ENCODE results near the gene NFAT5. TPM values are rescaled to one million over a fixed set of nuclear protein-coding genes. Genes with fewer than 3 reads are reported as not detected.
"Not testable (repeated sequence)": the region's sequence is repeated elsewhere in the genome, so short reads cannot be mapped to it uniquely, and the experiment has no call there.

Gene NFAT5
- total RNA-seq, 1 experiment from 2014 or later = 6.7 TPM

DNA sequence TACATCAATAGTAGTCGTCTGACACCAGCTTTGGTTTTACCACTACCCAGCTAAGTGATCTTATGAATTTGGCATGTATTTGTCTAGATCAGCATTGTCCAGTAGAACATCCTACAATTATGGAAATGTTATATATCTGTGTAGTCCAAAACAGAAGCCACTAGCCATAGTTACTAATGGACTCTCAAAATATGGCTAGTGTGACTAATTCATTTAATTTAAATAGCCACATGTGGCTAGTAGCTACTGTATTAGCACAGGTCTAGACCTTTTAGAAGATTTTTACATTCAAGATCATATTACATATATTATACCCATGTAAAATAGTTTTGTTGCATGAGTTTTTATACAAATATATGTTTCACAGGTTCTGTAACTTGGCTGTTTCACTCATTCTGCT is 27.0 kb upstream of the NFAT5 start:
- in situ Hi-C loops (cut with HindIII; ENCODE audit: low pct_unique_long_range_greater_than_20kb, low sequenced_read_pairs) = no loop called here
- DNase-seq (ENCODE audit: low read depth, low spot score) = no peak

GRCh38 chr16:69542974-69543373 is 22.8 kb upstream of the NFAT5 start:
- DNase-seq (ENCODE audit: low read depth, low spot score) = no peak
- in situ Hi-C loops (cut with HindIII; ENCODE audit: low pct_unique_long_range_greater_than_20kb, low sequenced_read_pairs) = no loop called here

GRCh38 chr16:69544088-69544487 is 21.7 kb upstream of the NFAT5 start:
- in situ Hi-C loops (cut with HindIII; ENCODE audit: low pct_unique_long_range_greater_than_20kb, low sequenced_read_pairs) = no loop called here
- DNase-seq (ENCODE audit: low read depth, low spot score) = no peak

DNA sequence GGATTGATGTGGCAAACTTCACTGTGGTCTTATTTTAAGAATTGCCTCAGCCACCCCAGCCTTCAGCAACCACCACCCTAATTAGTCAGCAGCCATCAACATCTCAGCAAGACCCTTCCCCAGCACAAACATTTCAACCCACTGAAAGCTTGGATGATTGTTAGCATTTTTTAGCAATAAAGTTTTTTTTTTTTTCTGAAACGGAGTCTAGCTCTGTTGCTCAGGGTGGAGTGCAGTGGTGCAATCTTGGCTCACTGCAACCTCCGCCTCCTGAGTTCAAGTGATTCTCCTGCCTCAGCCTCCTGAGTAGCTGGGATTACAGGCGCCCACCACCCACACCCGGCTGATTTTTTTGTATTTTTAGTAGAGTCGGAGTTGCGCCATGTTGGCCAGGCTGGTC is 19.1 kb upstream of the NFAT5 start:
- in situ Hi-C loops (cut with HindIII; ENCODE audit: low pct_unique_long_range_greater_than_20kb, low sequenced_read_pairs); DNase-seq (ENCODE audit: low read depth, low spot score): not testable (repeated sequence)

GRCh38 chr16:69553332-69553731 is 12.4 kb upstream of the NFAT5 start:
- DNase-seq (ENCODE audit: low read depth, low spot score) = no peak
- in situ Hi-C loops (cut with HindIII; ENCODE audit: low pct_unique_long_range_greater_than_20kb, low sequenced_read_pairs) = no loop called here

GRCh38 chr16:69554495-69554894 is 11.3 kb upstream of the NFAT5 start:
- no peak for DNase-seq (ENCODE audit: low read depth, low spot score)
- in situ Hi-C loops (cut with HindIII; ENCODE audit: low pct_unique_long_range_greater_than_20kb, low sequenced_read_pairs) = no loop called here

DNA sequence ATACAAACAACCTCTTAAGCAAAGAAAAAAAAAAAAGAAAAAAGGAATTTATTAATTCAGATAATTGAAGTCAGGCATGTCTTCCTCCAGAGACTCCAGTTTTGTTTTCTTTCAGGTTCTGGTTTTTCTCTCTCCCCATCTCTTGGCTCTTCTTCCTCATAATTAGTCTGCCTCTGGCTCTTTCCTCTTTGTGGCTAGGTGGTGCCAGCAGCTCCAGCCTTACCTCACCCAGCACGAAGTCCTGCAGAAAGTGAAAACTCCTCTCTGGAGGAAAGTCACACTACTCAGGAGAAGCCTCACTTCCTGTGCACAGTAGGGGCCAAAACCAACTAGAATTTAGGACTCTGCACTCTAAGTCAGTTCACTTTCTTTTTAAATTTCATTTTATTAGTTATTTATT is 10.3 kb upstream of the NFAT5 start:
- in situ Hi-C loops (cut with HindIII; ENCODE audit: low pct_unique_long_range_greater_than_20kb, low sequenced_read_pairs) = no loop called here
- DNase-seq (ENCODE audit: low read depth, low spot score) = no peak

DNA sequence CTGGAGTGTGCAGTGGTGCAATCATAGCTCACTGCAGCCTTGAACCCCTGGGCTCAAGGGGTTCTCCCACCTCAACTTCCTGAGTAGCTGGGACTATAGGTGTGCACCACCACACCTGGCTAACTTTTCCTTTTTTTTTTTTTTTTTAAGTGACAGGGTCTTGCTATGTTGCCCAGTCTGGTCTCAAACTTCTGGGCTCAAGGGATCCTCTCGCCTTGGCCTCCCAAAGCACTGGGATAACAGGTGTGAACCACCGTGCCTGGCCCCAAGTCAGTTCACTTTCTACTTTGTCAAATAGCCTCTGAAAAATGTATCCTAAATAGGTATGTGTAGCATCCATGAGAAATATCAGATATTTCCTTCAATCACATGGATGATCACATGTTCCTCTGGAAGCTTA is 9.9 kb upstream of the NFAT5 start:
- in situ Hi-C loops (cut with HindIII; ENCODE audit: low pct_unique_long_range_greater_than_20kb, low sequenced_read_pairs) = no loop called here
- no peak for DNase-seq (ENCODE audit: low read depth, low spot score)

- DNase-seq (ENCODE audit: low read depth, low spot score) = no peak
- in situ Hi-C loops (cut with HindIII; ENCODE audit: low pct_unique_long_range_greater_than_20kb, low sequenced_read_pairs) = no loop called here
These were observed 6.6 kb upstream of the NFAT5 start for GRCh38 chr16:69559164-69559563.

GRCh38 chr16:69561367-69561766 is 4.4 kb upstream of the NFAT5 start:
- DNase-seq (ENCODE audit: low read depth, low spot score); in situ Hi-C loops (cut with HindIII; ENCODE audit: low pct_unique_long_range_greater_than_20kb, low sequenced_read_pairs): not testable (repeated sequence)

- in situ Hi-C loops (cut with HindIII; ENCODE audit: low pct_unique_long_range_greater_than_20kb, low sequenced_read_pairs) = no loop called here
- no peak for DNase-seq (ENCODE audit: low read depth, low spot score)
These were observed 3.9 kb upstream of the NFAT5 start for GRCh38 chr16:69561901-69562300.

GRCh38 chr16:69562813-69563212 is 3.0 kb upstream of the NFAT5 start:
- in situ Hi-C loops (cut with HindIII; ENCODE audit: low pct_unique_long_range_greater_than_20kb, low sequenced_read_pairs) = no loop called here
- no peak for DNase-seq (ENCODE audit: low read depth, low spot score)

DNA sequence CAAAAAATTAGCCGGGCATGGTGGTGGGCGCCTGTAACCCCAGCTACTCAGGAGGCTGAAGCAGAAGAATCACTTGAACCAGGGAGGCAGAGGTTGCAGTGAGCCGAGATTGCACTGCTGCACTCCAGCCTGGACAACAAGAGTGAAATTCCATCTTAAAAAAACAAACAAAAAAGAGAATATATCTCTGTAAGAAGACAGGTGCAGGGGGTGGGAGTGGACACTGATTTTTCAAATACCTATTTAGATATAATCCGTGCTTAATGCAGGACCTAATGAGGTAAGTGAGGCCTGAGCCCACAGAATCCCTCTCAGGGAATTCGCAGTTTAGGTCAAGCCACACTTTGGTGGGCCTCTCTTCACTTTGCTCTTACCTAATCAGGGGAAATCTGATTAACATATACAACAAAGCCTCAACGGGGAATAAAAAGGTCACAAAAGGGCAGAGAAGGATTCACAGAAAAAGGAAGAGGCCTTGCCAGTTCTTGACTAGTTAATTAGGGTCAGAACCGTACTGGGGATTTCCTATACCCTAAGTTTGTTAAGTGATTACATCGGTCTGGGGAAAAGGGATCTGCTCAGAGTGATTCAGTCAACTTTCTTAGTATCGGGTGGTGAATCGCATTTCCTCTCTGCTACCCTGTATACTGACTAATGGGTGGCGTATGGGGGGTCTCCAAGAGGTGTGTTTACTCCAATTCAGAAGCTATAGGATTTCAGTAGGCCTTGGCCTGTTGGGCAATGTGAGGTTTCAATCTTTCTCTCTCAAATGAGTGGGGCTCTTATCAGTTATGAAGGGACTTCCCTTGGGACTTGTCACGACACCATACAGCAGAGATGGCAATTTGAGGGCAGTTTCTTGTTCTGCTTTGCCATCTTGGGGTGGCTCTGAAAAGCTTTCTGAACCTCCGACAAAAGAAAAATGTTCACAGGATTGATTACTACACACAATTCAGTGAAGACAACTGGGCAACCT is 1.9 kb upstream of the NFAT5 start:
- peak; percentile 32 for DNase-seq (ENCODE audit: low read depth, low spot score)
- in situ Hi-C loops (cut with HindIII; ENCODE audit: low pct_unique_long_range_greater_than_20kb, low sequenced_read_pairs) = no loop called here

GRCh38 chr16:69564845-69565670 is 708 bp upstream of the NFAT5 start:
- in situ Hi-C loops (cut with HindIII; ENCODE audit: low pct_unique_long_range_greater_than_20kb, low sequenced_read_pairs) = no loop called here
- peak; percentile 26 for DNase-seq (ENCODE audit: low read depth, low spot score)

- peak; percentile 48 for DNase-seq (ENCODE audit: low read depth, low spot score)
- in situ Hi-C loops (cut with HindIII; ENCODE audit: low pct_unique_long_range_greater_than_20kb, low sequenced_read_pairs) = no loop called here
These were observed 644 bp downstream of the NFAT5 start for GRCh38 chr16:69566240-69566980.

- in situ Hi-C loops (cut with HindIII; ENCODE audit: low pct_unique_long_range_greater_than_20kb, low sequenced_read_pairs) = no loop called here
- DNase-seq (ENCODE audit: low read depth, low spot score) = no peak
These were observed 1.4 kb downstream of the NFAT5 start for GRCh38 chr16:69566981-69567680.

DNA sequence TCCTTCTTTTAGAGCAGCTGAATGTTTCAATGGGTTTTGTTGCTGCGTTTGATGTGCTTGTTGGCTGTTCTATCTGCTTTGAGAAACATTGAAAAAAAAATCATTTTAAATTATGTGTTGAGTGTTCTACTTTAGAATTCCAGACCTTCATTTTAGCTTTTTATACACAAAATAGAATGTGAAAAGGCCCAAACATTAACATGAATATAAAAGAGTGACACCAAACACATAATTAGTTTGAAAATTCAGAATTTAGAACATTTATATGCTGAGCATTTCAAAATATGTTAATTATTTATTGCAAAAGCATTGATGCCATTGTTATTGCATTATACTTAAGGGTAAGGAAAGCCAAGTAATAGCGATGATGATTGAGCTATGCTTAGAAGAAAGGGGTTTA is 2.9 kb downstream of the NFAT5 start:
- in situ Hi-C loops (cut with HindIII; ENCODE audit: low pct_unique_long_range_greater_than_20kb, low sequenced_read_pairs) = no loop called here
- DNase-seq (ENCODE audit: low read depth, low spot score) = no peak

Measured in SK-MEL-5 (cell line).